GOT3 (cell line): ENCODE data around the gene STON2.
"Not testable (repeated sequence)": the region's sequence is repeated elsewhere in the genome, so short reads cannot be mapped to it uniquely, and the experiment has no call there.

Experiments used
- DNase-seq: peaks from one replicate; lab custom pipeline; 2025; ENCODE audit warnings: mixed read lengths; lab: John Stamatoyannopoulos, UW

The STON2 gene

GRCh38 chr14:81268016-81268416 lies 132.1 kb downstream of the STON2 start:
- no peak for DNase-seq

GRCh38 chr14:81265636-81266169 lies 134.4 kb downstream of the STON2 start:
- no peak for DNase-seq

GRCh38 chr14:81264671-81265070 lies 135.5 kb downstream of the STON2 start:
- no peak for DNase-seq

GRCh38 chr14:81263777-81264410 lies 136.2 kb downstream of the STON2 start:
- no peak for DNase-seq

GRCh38 chr14:81261176-81261575 lies 138.9 kb downstream of the STON2 start:
- DNase-seq: no peak

GRCh38 chr14:81260732-81261131 lies 139.4 kb downstream of the STON2 start:
- DNase-seq: no peak

- no peak for DNase-seq
Observed at GRCh38 chr14:81256289-81256960, 143.7 kb downstream of the STON2 start.

- no peak for DNase-seq
Observed at GRCh38 chr14:81252278-81252677, 147.8 kb downstream of the STON2 start.

GRCh38 chr14:81247271-81247766 lies 152.8 kb downstream of the STON2 start:
- DNase-seq: no peak

- DNase-seq: peak; percentile 6
Observed at GRCh38 chr14:81246461-81247270, 153.5 kb downstream of the STON2 start.

GRCh38 chr14:81245771-81246170 lies 154.4 kb downstream of the STON2 start:
- no peak for DNase-seq

GRCh38 chr14:81244431-81244830 lies 155.7 kb downstream of the STON2 start:
- DNase-seq: not testable (repeated sequence)

- no peak for DNase-seq
Observed at GRCh38 chr14:81243499-81243898, 156.6 kb downstream of the STON2 start.

GRCh38 chr14:81236849-81237248 lies 163.3 kb downstream of the STON2 start:
- DNase-seq: not testable (repeated sequence)

GRCh38 chr14:81236138-81236537 lies 164.0 kb downstream of the STON2 start:
- DNase-seq: no peak

GRCh38 chr14:81235096-81235495 lies 165.0 kb downstream of the STON2 start:
- no peak for DNase-seq

- DNase-seq: no peak
Observed at GRCh38 chr14:81234278-81234677, 165.8 kb downstream of the STON2 start.

- no peak for DNase-seq
Observed at GRCh38 chr14:81233615-81234014, 166.5 kb downstream of the STON2 start.

- DNase-seq: no peak
Observed at GRCh38 chr14:81231540-81231939, 168.6 kb downstream of the STON2 start.

GRCh38 chr14:81224222-81224621 lies 175.9 kb downstream of the STON2 start:
- no peak for DNase-seq

GRCh38 chr14:81223788-81224187 lies 176.3 kb downstream of the STON2 start:
- DNase-seq: not testable (repeated sequence)

GRCh38 chr14:81222691-81223090 lies 177.4 kb downstream of the STON2 start:
- no peak for DNase-seq
